ENCODE measurements around the gene MYH4. TPM values are rescaled to one million over a fixed set of nuclear protein-coding genes. Genes with fewer than 3 reads are reported as not detected.

The MYH4 gene
- total RNA-seq, 4 donors from 2014 or later: 0.04 to 0.36 TPM; not detected in 2

DNA sequence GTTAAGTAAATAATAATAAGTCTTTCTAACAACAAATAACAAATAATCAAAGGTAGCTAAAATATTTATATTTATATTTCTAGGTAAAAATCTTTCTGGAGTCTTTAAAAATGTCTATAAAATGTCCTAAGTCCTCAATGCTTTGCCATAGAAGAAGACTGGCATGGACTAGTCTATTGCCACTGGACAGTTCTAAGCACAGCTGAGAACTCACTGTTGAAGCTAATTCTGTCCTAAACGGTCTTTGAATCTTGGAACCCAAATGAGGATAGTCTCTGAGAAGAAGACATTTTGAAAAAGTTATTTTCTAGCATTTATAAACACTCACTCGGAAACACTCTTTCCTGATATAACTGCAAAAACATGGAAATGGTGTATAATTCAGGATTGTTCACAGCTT, 48.1 kb downstream of the MYH4 start:
- no peaks in the 10 kb centered on the region for H3K9me3 ChIP-seq
- H3K27ac ChIP-seq: no peak overlapping the region
- in situ Hi-C loops (cut with MboI; ENCODE audit: low sequenced_read_pairs in 4 of 4) (no loop called here), intact Hi-C loops (cut with DNase I; ENCODE audit: low total_unique reads) (no loop called here)
- H3K36me3 ChIP-seq: no peaks in the 10 kb centered on the region
- DNase-seq: no peak
- no peaks in the 10 kb centered on the region for H3K4me1 ChIP-seq
- no peak for ATAC-seq
- H3K4me3 ChIP-seq: no peak overlapping the region
- no peaks in the 10 kb centered on the region for H3K27me3 ChIP-seq
- TF ChIP-seq POLR2A (IDR thresholded peaks at IDR 0.05): no peak
- TF ChIP-seq, protein P1, sequence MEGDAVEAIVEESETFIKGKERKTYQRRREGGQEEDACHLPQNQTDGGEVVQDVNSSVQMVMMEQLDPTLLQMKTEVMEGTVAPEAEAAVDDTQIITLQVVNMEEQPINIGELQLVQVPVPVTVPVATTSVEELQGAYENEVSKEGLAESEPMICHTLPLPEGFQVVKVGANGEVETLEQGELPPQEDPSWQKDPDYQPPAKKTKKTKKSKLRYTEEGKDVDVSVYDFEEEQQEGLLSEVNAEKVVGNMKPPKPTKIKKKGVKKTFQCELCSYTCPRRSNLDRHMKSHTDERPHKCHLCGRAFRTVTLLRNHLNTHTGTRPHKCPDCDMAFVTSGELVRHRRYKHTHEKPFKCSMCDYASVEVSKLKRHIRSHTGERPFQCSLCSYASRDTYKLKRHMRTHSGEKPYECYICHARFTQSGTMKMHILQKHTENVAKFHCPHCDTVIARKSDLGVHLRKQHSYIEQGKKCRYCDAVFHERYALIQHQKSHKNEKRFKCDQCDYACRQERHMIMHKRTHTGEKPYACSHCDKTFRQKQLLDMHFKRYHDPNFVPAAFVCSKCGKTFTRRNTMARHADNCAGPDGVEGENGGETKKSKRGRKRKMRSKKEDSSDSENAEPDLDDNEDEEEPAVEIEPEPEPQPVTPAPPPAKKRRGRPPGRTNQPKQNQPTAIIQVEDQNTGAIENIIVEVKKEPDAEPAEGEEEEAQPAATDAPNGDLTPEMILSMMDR (IDR thresholded peaks at IDR 0.05 in 4 of 5, conservative IDR thresholded peaks at IDR 0.05 in 1 of 5): no peak

DNA sequence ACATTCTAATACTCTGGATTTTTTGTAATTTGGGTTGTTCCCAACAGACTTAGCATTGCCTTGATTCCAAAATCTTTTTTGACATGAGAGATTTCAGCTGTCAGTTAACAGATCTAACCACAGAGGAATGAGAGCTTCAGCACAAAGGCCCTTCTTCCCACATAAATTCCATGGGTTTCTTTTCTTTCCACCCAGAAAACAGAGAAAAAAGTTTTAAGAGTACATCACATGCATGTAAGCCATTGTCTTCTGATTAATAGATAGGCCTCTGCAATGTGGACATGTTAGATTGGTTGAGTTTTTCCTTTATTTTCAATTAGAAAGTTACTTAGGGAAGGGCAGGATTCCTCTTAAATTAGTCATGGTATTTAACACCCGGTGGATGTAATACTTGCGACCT, 48.5 kb downstream of the MYH4 start:
- H3K4me1 ChIP-seq: no peaks in the 10 kb centered on the region
- no peak for TF ChIP-seq POLR2A (IDR thresholded peaks at IDR 0.05)
- intact Hi-C loops (cut with DNase I; ENCODE audit: low total_unique reads): no loop called here
- no peak for DNase-seq
- no peak for ATAC-seq
- H3K27ac ChIP-seq: no peak overlapping the region
- in situ Hi-C loops (cut with MboI; ENCODE audit: low sequenced_read_pairs in 4 of 4): no loop called here
- no peaks in the 10 kb centered on the region for H3K9me3 ChIP-seq
- no peaks in the 10 kb centered on the region for H3K27me3 ChIP-seq
- no peaks in the 10 kb centered on the region for H3K36me3 ChIP-seq
- H3K4me3 ChIP-seq: no peak overlapping the region

DNA sequence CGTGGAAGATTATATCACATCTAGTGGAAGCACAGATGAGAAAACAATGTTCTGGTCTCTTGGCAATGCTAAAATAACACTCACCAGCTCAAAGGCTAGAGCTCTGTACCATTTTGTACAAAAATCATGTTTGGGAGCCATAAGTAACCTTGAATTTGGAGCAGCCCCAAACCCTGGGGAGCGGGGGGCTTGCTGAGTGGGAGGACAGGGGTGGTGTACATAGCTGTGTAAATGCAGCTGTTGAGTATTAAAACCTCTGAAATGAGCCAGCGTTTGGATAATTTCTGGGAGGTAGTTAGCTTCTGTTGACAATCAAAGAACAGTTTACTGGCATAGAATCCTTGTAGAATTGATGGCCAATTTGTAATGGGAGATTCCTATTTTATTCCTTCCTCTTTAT, 51.9 kb downstream of the MYH4 start:
- H3K9me3 ChIP-seq: no peaks in the 10 kb centered on the region
- no peak overlapping the region for H3K27ac ChIP-seq
- H3K36me3 ChIP-seq: no peaks in the 10 kb centered on the region
- H3K4me3 ChIP-seq: no peak overlapping the region
- TF ChIP-seq, protein P1 (IDR thresholded peaks at IDR 0.05 in 4 of 5, conservative IDR thresholded peaks at IDR 0.05 in 1 of 5): no peak
- no peak for TF ChIP-seq POLR2A (IDR thresholded peaks at IDR 0.05)
- in situ Hi-C loops (cut with MboI; ENCODE audit: low sequenced_read_pairs in 4 of 4): no loop called here
- no peak for DNase-seq
- no peaks in the 10 kb centered on the region for H3K4me1 ChIP-seq
- H3K27me3 ChIP-seq: no peaks in the 10 kb centered on the region
- no peak for ATAC-seq
- intact Hi-C loops (cut with DNase I; ENCODE audit: low total_unique reads): no loop called here

DNA sequence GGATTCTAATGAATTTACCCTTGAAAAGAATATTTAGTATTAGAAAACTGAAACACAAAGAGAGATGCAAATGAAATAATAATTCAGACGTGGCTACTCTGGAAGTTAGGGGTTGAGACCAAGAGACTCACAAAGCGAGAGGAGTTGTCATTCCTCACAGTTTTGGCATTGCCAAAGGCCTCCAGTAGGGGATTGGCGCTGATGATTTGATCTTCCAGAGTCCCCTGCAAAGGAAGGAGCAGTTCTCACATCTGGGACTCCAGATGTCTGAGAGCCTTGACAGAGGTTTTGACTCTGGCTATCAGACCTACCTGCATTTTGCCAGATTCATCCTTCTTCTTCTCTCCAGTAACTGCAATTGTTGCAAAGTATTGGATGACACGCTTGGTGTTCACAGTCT, 54.2 kb downstream of the MYH4 start:
- TF ChIP-seq, protein P1 (IDR thresholded peaks at IDR 0.05 in 4 of 5, conservative IDR thresholded peaks at IDR 0.05 in 1 of 5): no peak
- no peak for TF ChIP-seq POLR2A (IDR thresholded peaks at IDR 0.05)
- Histone ChIP-seq H3K36me3 (no peaks in the 10 kb centered on the region), H3K27me3 (no peaks in the 10 kb centered on the region), H3K4me1 (no peaks in the 10 kb centered on the region), H3K4me3 (no peak overlapping the region), H3K27ac (no peak overlapping the region), H3K9me3 (no peaks in the 10 kb centered on the region)
- no peak for ATAC-seq
- no peak for DNase-seq
- in situ Hi-C loops (cut with MboI; ENCODE audit: low sequenced_read_pairs in 4 of 4): no loop called here
- intact Hi-C loops (cut with DNase I; ENCODE audit: low total_unique reads): no loop called here

DNA sequence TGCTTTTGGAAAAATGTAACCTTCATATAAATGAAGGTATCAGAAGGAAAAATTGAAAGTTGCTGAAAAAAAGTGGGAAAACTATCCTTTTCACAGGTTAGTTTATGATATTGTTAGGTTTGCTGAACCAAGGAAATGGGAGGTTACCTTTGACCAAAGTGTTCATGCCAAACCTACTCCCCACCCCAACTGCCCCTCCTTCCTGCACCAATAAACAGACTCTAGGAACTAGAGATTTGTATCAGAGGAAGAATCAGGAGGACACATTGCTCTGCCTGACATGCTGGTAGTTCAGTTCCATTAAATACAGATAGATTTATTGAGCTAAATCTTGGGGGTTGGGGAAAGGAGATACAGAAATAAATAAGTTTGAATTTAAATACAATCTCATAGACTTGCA, 65.8 kb downstream of the MYH4 start:
- no peak for ATAC-seq
- TF ChIP-seq, protein P1 (IDR thresholded peaks at IDR 0.05 in 4 of 5, conservative IDR thresholded peaks at IDR 0.05 in 1 of 5): no peak
- no peak for TF ChIP-seq POLR2A (IDR thresholded peaks at IDR 0.05)
- Histone ChIP-seq H3K36me3 (no peaks in the 10 kb centered on the region), H3K27ac (no peak overlapping the region), H3K4me1 (no peaks in the 10 kb centered on the region), H3K27me3 (no peaks in the 10 kb centered on the region), H3K9me3 (no peaks in the 10 kb centered on the region), H3K4me3 (no peak overlapping the region)
- DNase-seq: no peak
- in situ Hi-C loops (cut with MboI; ENCODE audit: low sequenced_read_pairs in 4 of 4) (no loop called here), intact Hi-C loops (cut with DNase I; ENCODE audit: low total_unique reads) (no loop called here)

All from gastrocnemius medialis (tissue), 4 donors.